Astrocyte (in vitro differentiated cells and primary cell): ENCODE measurements around the gene ERFL. TPM values are rescaled to one million over a fixed set of nuclear protein-coding genes. Genes with fewer than 3 reads are reported as not detected.

Experiments used
- DNase-seq: peaks from one replicate; pipeline ENCODE4 v3.0.0-alpha.2; 2010; ENCODE audit warnings: low read depth
- FAIRE-seq: peaks from 2 replicates; lab custom pipeline; 2011; peaks lifted over from hg19 to GRCh38; lab: Jason Lieb, UNC
- H2AFZ ChIP-seq: 2 replicates; pipeline ENCODE4 v1.6.0; 2012; ENCODE audit warnings: low read depth, low read length, inconsistent platforms
- H3K27ac ChIP-seq: 2 replicates; pipeline ENCODE4 v1.5.1; 2011; ENCODE audit warnings: low read depth, low read length, inconsistent platforms
- H3K27me3 ChIP-seq: 2 replicates; pipeline ENCODE4 v1.6.0; 2011; ENCODE audit warnings: low read length, inconsistent platforms; ENCODE audit not compliant: insufficient read depth
- H3K36me3 ChIP-seq: 2 replicates; pipeline ENCODE4 v1.5.1; 2011; ENCODE audit warnings: low read length, inconsistent platforms; ENCODE audit not compliant: insufficient read depth
- H3K4me1 ChIP-seq: 2 replicates; pipeline ENCODE4 v1.5.1; 2011; ENCODE audit warnings: low read length, inconsistent platforms; ENCODE audit not compliant: insufficient read depth
- H3K4me2 ChIP-seq: 2 replicates; pipeline ENCODE4 v1.6.0; 2012; ENCODE audit warnings: low read length, inconsistent platforms
- H3K4me3 ChIP-seq: 2 replicates; pipeline ENCODE4 v1.5.1; 2011; ENCODE audit warnings: low read depth, mild to moderate bottlenecking, low read length, inconsistent platforms; ENCODE audit not compliant: insufficient read depth
- H3K79me2 ChIP-seq: 2 replicates; pipeline ENCODE4 v1.6.0; 2012; ENCODE audit warnings: mild to moderate bottlenecking, low read length, inconsistent platforms; ENCODE audit not compliant: insufficient read depth
- H3K9ac ChIP-seq: 2 replicates; pipeline ENCODE4 v1.6.0; 2012; ENCODE audit warnings: mild to moderate bottlenecking, low read length, inconsistent platforms
- H3K9me3 ChIP-seq: 2 replicates; pipeline ENCODE4 v1.5.1; 2012; ENCODE audit warnings: low read depth, mild to moderate bottlenecking, low read length, inconsistent platforms; ENCODE audit not compliant: insufficient read depth
- H4K20me1 ChIP-seq: 2 replicates; pipeline ENCODE4 v1.6.0; 2012; ENCODE audit warnings: low read length, inconsistent platforms; ENCODE audit not compliant: insufficient read depth
- H3K27ac Mint-ChIP-seq: one replicate; pipeline ENCODE4 v1.8.0; 2021; ENCODE audit warnings: mild to moderate bottlenecking, mixed read lengths; ENCODE audit not compliant: unreplicated experiment
- H3K27me3 Mint-ChIP-seq: one replicate; pipeline ENCODE4 v1.8.0; 2021; ENCODE audit warnings: low read depth, mixed read lengths; ENCODE audit not compliant: unreplicated experiment
- H3K36me3 Mint-ChIP-seq: one replicate; pipeline ENCODE4 v1.8.0; 2021; ENCODE audit warnings: low read depth, mixed read lengths; ENCODE audit not compliant: unreplicated experiment
- H3K4me1 Mint-ChIP-seq: one replicate; pipeline ENCODE4 v1.8.0; 2021; ENCODE audit warnings: low read depth, mixed read lengths; ENCODE audit not compliant: unreplicated experiment
- H3K4me3 Mint-ChIP-seq: one replicate; pipeline ENCODE4 v1.8.0; 2021; ENCODE audit warnings: mild to moderate bottlenecking, moderate library complexity, mixed read lengths; ENCODE audit not compliant: unreplicated experiment
- H3K9me3 Mint-ChIP-seq: one replicate; pipeline ENCODE4 v1.8.0; 2021; ENCODE audit warnings: mild to moderate bottlenecking, mixed read lengths; ENCODE audit not compliant: unreplicated experiment
- CTCF ChIP-seq: IDR thresholded peaks from 2 replicates; pipeline ENCODE4 v1.5.1; 2011; ENCODE audit warnings: low read depth, mild to moderate bottlenecking, inconsistent platforms, low read length, moderate library complexity; ENCODE audit not compliant: insufficient read depth
- EZH2 ChIP-seq: IDR thresholded peaks from 2 replicates; pipeline ENCODE4 v1.6.1; 2012; ENCODE audit warnings: mild to moderate bottlenecking, low read length, inconsistent platforms; ENCODE audit not compliant: insufficient read depth
- total RNA-seq: library from RNA; stranded (reverse); gene quantifications from 2 replicates; pipeline ENCODE4 v1.2.1, GENCODE V29; 2021

Gene ERFL
- total RNA-seq, 1 donor from 2014 or later: 0.41 TPM

GRCh38 chr19:41908724-41909464, 19.4 kb downstream of the ERFL start:
- no peak for FAIRE-seq
- no peak overlapping the region for H3K27ac ChIP-seq
- Mint-ChIP-seq H3K9me3 (peaks cover 2% of the 10 kb centered on the region), H3K27me3 (peaks cover 25% of the 10 kb centered on the region), H3K27ac (no peak overlapping the region), H3K4me3 (no peak overlapping the region), H3K4me1 (no peaks in the 10 kb centered on the region), H3K36me3 (peaks cover 12% of the 10 kb centered on the region)
- H2AFZ ChIP-seq: no peak overlapping the region
- TF ChIP-seq EZH2 (no peak), CTCF (no peak)
- peaks cover 52% of the 10 kb centered on the region for H4K20me1 ChIP-seq
- H3K4me1 ChIP-seq: no peaks in the 10 kb centered on the region
- H3K27me3 ChIP-seq: peaks cover 24% of the 10 kb centered on the region
- H3K9ac ChIP-seq: no peak overlapping the region
- H3K36me3 ChIP-seq: peaks cover 5% of the 10 kb centered on the region
- no peaks in the 10 kb centered on the region for H3K79me2 ChIP-seq
- H3K4me3 ChIP-seq: no peak overlapping the region
- no peak for DNase-seq
- H3K4me2 ChIP-seq: no peak overlapping the region
- peaks cover 3% of the 10 kb centered on the region for H3K9me3 ChIP-seq

- Histone ChIP-seq H3K79me2 (no peaks in the 10 kb centered on the region), H3K9ac (no peak overlapping the region), H3K4me3 (no peak overlapping the region), H4K20me1 (peaks cover 55% of the 10 kb centered on the region), H3K9me3 (peaks cover 3% of the 10 kb centered on the region), H3K27me3 (peaks cover 18% of the 10 kb centered on the region), H3K36me3 (peaks cover 10% of the 10 kb centered on the region), H3K4me2 (no peak overlapping the region), H3K27ac (no peak overlapping the region), H3K4me1 (no peaks in the 10 kb centered on the region), H2AFZ (no peak overlapping the region)
- no peak for FAIRE-seq
- Mint-ChIP-seq H3K9me3 (peaks cover 2% of the 10 kb centered on the region), H3K27me3 (peaks cover 20% of the 10 kb centered on the region), H3K27ac (no peak overlapping the region), H3K4me3 (no peak overlapping the region), H3K36me3 (peaks cover 12% of the 10 kb centered on the region), H3K4me1 (no peaks in the 10 kb centered on the region)
- no peak for TF ChIP-seq EZH2
- TF ChIP-seq CTCF: no peak
- no peak for DNase-seq
Observed at GRCh38 chr19:41907994-41908615, 20.1 kb downstream of the ERFL start.
